Measurements from ENCODE around the gene NOL6.

Gene NOL6

DNA sequence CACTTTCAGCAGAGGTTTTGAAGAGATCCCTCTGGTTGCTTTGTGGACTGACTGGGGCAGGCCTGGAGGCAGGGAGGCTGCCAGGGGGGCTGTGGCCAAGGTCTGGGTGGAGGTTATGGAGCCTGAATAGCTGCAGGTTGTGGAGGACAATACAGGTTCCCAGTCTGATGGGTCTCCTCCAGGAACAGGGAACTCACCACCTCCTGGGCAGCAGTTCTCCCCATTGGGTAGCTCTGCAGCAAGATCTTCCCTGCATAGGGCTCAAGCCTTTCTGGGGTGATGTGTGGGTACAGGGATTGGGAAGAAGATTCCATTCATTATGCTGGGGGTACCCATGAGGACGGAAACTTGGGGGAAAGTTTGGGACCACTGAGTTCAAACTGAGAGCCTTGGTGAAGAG lies 33.1 kb downstream of the NOL6 start:
- TF ChIP-seq, protein P1, sequence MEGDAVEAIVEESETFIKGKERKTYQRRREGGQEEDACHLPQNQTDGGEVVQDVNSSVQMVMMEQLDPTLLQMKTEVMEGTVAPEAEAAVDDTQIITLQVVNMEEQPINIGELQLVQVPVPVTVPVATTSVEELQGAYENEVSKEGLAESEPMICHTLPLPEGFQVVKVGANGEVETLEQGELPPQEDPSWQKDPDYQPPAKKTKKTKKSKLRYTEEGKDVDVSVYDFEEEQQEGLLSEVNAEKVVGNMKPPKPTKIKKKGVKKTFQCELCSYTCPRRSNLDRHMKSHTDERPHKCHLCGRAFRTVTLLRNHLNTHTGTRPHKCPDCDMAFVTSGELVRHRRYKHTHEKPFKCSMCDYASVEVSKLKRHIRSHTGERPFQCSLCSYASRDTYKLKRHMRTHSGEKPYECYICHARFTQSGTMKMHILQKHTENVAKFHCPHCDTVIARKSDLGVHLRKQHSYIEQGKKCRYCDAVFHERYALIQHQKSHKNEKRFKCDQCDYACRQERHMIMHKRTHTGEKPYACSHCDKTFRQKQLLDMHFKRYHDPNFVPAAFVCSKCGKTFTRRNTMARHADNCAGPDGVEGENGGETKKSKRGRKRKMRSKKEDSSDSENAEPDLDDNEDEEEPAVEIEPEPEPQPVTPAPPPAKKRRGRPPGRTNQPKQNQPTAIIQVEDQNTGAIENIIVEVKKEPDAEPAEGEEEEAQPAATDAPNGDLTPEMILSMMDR (conservative IDR thresholded peaks at IDR 0.05; ENCODE audit: low read depth, low read length): no peak
- DNase-seq (ENCODE audit: low read depth): no peak
- H3K4me3 ChIP-seq (ENCODE audit: low read depth, low read length): no peak overlapping the region

DNA sequence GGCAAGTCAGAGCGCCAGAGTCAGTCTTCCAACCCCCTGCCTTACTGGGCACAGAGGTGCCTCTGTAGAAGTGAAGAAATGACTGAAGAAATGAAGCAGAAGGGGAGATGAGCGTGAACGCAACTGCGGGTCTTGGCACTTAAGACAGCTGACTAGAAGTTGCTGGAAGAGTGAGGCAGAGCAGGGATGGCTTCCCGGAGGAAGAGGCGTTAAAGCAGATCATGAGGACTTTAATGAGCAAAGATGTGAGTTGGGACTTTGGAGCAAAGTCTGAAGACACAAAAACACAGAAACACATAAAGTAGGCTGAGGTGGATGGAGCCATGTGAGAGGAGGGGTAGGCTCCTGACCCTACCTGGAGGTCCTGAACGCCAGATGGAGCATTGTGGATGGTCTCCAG lies 33.5 kb downstream of the NOL6 start:
- no peak overlapping the region for H3K4me3 ChIP-seq (ENCODE audit: low read depth, low read length)
- TF ChIP-seq, protein P1 (conservative IDR thresholded peaks at IDR 0.05; ENCODE audit: low read depth, low read length): no peak
- DNase-seq (ENCODE audit: low read depth): no peak

DNA sequence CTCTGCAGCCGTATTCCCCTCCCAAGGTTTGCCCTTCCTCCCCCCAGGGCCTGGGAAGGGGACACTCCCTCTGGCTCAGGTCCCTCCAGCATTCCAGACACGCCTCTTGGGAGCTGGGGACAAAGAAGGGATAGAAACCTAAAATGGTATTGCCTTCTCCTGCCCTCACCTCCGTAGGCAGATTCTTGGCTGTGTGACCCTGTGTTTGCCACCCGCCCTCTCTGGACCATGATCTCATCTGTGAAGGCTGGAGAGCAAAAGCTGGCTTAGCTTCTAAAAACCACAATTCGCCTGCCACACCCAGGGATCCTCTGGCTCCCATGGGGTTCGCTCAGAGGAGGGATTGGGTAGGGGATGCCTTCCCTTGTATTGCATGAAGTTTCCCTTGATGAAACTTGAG lies 34.0 kb downstream of the NOL6 start:
- no peak overlapping the region for H3K4me3 ChIP-seq (ENCODE audit: low read depth, low read length)
- DNase-seq (ENCODE audit: low read depth): no peak
- TF ChIP-seq, protein P1 (conservative IDR thresholded peaks at IDR 0.05; ENCODE audit: low read depth, low read length): no peak

DNA sequence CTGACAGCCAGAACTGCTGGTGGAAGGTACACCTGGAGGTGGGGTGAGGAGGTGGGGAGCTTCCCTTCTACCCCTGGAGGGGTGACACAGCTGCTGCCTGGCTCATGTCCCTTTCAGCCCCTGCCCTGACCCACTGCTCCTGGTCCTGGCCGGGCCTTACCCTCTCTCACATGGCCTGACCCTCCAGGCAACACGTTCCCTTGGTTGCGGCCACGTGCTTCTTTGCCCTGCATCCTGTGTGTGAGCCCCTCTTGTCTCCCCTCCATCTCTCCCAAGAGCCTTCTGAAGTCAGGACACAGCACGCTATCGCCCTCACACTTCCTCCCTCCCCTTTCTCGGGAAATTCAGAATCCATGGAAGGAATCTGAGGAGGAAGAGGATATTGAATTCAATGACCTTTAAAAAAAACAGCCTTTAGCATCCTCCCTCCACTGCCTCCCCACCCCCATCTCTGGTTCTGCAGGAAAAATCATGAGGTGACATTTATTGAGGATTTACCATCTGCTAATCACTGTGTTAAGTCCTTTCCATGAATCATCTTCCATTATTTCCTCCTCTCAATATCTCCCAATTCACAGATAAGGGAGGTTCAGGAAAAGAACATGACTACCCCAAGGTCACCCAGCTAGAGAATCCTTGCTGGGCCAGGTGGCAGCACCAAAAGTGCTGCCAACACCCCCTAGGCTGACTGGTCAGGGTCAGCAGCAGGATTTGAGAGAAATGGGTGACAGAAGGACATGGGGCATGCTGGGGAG lies 34.6 kb downstream of the NOL6 start:
- DNase-seq (ENCODE audit: low read depth): no peak
- no peak overlapping the region for H3K4me3 ChIP-seq (ENCODE audit: low read depth, low read length)
- TF ChIP-seq, protein P1 (conservative IDR thresholded peaks at IDR 0.05; ENCODE audit: low read depth, low read length): no peak

DNA sequence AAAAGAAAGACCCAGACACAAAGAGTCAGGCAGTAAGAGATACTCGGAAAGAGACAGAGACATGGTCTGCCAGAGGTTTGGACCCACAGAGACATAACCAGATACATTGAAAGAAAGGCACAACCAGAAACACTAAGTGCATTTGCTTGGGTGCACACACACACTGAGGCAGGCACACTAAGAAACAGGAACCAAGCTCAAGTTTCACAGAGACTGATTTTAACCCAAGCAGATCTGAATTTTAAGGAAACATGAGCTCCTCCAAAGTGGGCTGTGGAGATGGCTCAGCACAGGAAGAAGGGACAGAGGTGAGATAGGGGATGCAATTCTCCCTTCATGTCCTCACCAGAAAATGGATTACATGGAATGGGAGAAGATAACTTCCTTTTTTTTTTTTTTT lies 35.8 kb downstream of the NOL6 start:
- TF ChIP-seq, protein P1 (conservative IDR thresholded peaks at IDR 0.05; ENCODE audit: low read depth, low read length): no peak
- DNase-seq (ENCODE audit: low read depth): no peak
- no peak overlapping the region for H3K4me3 ChIP-seq (ENCODE audit: low read depth, low read length)

DNA sequence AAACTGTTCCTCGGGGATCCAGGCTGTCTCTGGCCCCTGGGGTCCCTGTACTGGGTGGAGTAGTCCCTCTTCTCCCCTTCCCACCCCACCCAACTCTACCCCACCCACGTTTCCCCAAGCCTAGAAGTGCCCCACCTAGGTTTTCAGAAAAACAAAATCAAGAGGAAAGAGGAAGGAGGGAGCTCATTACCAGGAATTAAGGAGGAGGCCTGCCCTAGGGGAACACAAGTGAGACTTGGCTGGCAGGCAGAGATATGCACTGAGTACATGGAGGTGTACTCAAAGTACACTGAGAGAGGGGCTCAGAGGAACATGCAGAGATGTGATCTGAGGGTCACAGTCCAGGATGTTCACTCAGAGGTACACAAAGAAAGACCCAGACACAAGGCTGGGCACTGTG lies 36.5 kb downstream of the NOL6 start:
- no peak overlapping the region for H3K4me3 ChIP-seq (ENCODE audit: low read depth, low read length)
- TF ChIP-seq, protein P1 (conservative IDR thresholded peaks at IDR 0.05; ENCODE audit: low read depth, low read length): no peak
- no peak for DNase-seq (ENCODE audit: low read depth)

DNA sequence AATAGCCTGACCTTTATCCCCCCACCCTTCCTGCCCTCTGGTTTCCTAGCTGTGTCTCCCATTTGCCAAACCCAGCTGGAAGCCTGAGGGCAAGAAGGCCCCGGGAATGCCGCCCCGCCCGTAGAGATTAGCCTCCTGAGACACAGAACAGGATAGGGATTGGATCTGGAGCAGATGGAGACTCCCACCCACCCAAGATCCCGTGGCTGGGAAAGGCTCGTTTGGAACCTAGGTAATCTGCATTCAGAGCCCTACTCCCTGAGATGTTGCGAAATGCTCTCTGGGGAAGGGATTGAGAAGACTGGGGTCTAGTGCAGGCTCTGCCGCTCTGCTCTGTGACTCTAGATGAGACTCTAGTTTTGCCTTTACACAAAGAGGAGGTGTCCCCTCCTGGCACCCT lies 37.3 kb downstream of the NOL6 start:
- H3K4me3 ChIP-seq (ENCODE audit: low read depth, low read length): no peak overlapping the region
- no peak for DNase-seq (ENCODE audit: low read depth)
- TF ChIP-seq, protein P1 (conservative IDR thresholded peaks at IDR 0.05; ENCODE audit: low read depth, low read length): no peak
